ENCODE measurements around the gene GTF3C5.

- TF ChIP-seq ZFP3 (CRISPR knock-in tag; IDR thresholded peaks at IDR 0.05) (no peak), CREB5 (CRISPR knock-in tag; IDR thresholded peaks at IDR 0.05; ENCODE audit: low read depth) (no peak), CSRNP3 (CRISPR knock-in tag; IDR thresholded peaks at IDR 0.05) (no peak), ARNTL (CRISPR knock-in tag; IDR thresholded peaks at IDR 0.05; ENCODE audit: borderline replicate concordance, low read depth) (no peak), SNAI2 (CRISPR knock-in tag; IDR thresholded peaks at IDR 0.05) (no peak), ZNF70 (CRISPR knock-in tag; IDR thresholded peaks at IDR 0.05) (no peak), PATZ1 (CRISPR knock-in tag; IDR thresholded peaks at IDR 0.05; ENCODE audit: borderline replicate concordance) (no peak), RARB (CRISPR knock-in tag; IDR thresholded peaks at IDR 0.05) (no peak)
Measured at GRCh38 chr9:133057553-133057952, 26.8 kb downstream of the GTF3C5 start.

Measured in SK-N-SH treated with all-trans-retinoic acid at 6 μM for 48 hours (cell line).